NCI-H460 (cell line): ENCODE measurements around the gene TEX264. TPM values are rescaled to one million over a fixed set of nuclear protein-coding genes. Genes with fewer than 3 reads are reported as not detected.
"Not testable (repeated sequence)": the region's sequence is repeated elsewhere in the genome, so short reads cannot be mapped to it uniquely, and the experiment has no call there.

ENCODE experiments used
- DNase-seq: peaks from one replicate; pipeline ENCODE4 v3.0.0-alpha.2; 2016; ENCODE audit warnings: low read depth; ENCODE audit errors: extremely low read depth
- polyA plus RNA-seq: library from polyadenylated mRNA; depleted of rRNA; stranded (reverse); fragments of >200 nt; gene quantifications from 2 replicates; pipeline ENCODE4 v1.2.3, GENCODE V29; 2014; cell fraction: nucleus; rRNA removed
- total RNA-seq: library from RNA; depleted of rRNA; stranded (reverse); fragments of >200 nt; shearing (Covaris generic); gene quantifications from 2 replicates; pipeline ENCODE4 v1.2.3, GENCODE V29; 2014; rRNA removed

Gene TEX264, protein sequence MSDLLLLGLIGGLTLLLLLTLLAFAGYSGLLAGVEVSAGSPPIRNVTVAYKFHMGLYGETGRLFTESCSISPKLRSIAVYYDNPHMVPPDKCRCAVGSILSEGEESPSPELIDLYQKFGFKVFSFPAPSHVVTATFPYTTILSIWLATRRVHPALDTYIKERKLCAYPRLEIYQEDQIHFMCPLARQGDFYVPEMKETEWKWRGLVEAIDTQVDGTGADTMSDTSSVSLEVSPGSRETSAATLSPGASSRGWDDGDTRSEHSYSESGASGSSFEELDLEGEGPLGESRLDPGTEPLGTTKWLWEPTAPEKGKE
- total RNA-seq, result 24.7 and 33.1 TPM in 2 replicates
- 29.5 and 43.0 TPM in 2 replicates for polyA plus RNA-seq

DNA sequence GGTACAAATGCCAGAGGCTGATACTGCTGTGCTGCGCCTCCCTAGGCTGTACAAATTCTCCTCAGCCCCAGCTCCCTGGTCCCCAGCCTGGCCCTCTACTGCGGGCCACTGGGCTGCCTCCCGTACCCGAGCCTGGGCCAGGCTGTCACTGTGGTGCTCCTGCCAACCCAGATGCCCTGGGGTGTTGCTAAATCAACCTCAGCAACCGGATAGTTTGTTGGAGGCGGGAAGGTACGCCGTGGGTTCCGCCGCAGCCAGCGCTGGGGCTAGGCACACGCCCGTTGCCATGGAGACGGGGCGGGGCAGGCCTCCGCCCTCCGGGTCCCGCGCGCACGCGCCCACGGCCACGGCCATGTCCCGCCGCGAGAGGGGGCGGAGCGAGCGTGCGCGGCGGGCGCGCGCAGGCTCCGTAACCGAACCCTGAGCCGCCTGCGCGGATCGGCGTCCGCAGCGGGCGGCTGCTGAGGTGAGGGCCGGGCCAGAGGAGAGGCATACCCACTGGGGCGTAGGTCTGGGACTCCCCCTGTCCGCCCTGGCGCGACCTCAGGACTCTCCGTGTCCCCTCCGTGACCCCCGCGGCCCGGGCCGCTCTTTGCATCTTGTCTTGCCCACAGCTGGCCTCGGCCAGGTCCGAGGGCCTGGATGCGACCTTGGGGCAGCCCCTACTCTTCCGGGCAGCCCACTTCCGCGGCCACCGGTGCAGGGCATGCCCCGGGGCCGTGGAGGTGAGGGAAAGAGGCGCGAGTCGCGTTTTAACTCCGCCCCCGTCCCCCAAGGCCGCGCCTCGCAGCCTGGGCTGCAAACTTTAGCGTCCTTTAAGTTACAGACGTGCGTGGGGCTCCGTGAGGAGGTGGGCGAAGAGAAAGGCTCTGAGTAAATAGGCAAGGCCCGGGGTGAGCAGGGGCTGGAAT is at the start of gene TEX264:
TSS of gene TEX264 (plus strand) at position 430 of the 911 bp plus-strand sequence. CDS start 3,053 bp downstream, outside the sequence.
- DNase-seq, result peak; percentile 71

DNA sequence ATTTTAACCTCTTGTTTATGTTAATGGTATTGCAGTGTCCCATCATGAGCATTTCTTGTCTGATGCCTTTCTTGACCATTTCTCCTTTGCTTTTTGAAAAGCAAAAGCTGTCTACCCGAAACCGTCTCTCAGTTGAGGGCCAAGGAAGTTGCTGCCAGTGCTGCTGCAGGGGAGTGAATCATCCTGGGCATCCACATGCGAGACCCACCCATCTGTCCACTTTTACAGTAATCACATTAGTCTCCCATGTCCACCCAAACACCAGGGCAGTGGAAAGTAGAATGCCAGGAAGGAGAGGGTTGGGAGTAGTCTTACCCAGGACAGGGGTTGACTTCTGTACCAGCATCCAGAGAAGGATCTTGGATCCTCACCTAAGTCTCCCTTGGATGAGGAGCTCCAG is 48.6 kb upstream of the TEX264 start:
- no peak for DNase-seq

DNA sequence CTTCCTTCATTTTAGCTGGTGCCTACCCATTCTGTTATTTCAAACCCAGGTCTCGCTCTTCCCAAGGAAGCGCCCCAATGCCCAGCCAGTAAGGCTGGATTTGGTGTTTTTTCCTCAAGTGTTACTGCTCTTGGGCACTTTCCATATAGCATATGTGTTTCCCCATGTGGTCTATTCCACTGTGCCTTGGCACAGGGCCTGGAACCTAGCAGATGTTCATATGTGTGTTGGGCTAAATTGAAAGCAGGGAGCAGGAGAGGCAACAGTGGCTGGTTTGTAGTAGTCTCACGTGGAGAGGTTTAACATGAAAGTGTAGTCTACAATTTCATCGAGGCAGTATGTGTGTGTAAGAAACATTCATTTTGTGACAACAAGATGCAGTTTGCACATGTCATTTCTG is 48.2 kb upstream of the TEX264 start:
- DNase-seq, result no peak

DNA sequence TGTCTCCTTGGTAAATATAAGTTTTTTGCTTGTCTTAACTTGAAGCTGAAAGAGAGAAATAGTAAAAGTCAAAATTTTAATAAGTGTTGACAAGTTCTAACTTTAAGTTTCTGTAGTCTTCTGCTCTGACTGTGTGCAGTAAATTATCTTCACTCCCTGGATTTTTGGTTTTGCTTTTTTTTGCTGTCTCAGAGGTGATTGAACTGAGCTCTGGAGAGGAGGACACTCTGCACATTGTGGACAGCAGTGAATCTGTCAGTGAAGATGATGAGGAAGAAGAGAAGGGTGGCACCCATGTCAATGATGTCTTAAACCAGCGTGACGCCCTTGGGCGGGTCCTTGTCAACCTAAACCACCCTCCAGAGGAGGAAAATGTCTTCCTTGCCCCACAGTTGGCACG is 40.5 kb upstream of the TEX264 start:
- DNase-seq, result no peak

DNA sequence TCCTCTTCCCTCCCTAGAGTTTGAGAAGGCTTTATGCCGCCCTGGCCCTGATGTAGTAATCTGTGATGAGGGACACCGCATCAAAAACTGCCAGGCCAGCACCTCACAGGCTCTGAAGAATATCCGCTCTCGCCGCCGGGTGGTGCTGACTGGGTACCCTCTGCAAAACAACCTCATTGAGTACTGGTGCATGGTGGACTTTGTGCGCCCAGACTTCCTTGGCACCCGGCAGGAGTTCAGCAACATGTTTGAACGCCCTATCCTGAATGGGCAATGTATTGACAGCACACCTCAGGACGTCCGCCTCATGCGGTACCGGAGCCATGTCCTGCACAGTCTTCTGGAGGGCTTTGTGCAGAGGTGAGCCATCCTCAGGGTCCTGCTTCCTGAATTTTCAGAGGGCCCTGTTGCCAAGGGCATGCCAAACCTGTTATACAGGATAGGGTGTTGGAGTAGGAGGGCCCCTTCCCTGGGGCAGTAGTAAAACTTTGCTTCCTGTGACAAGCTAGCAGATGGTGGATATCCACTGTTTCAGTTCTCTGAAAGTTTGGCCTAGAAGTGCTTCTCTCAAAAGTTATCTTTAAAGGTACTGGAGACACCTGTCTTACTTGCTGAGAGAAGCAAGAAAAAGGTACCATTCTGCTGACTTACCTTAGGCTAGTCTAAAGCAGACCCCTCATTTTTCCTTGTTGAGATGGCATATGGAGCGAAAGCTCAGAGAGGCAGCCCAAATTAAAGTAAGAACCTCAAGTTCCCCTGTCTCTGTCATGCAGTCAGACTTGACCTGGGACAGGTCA is 33.7 kb upstream of the TEX264 start:
- no peak for DNase-seq

DNA sequence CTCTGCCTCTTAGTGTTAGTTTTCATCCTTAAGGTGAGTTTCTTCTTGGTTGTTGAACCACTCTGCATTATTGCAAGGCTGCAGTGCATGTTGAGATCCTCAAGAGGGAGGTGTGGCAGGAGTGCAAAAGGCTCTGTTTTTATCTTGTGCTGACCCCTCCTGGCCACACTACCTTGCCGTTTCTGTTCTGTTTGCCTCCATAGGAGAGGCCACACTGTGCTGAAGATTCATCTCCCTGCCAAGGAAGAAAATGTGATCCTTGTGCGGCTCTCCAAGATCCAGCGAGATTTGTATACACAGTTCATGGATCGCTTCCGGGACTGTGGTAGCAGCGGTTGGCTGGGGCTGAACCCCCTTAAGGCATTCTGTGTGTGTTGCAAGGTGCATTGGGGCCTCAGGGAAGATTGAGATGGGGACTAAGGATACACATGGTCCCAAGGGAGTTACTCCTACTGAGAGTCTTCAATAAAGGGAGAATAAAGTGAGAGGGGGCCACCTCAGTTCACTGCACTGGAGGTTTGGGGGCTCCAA is 33.0 kb upstream of the TEX264 start:
- DNase-seq, result peak; percentile 58

DNA sequence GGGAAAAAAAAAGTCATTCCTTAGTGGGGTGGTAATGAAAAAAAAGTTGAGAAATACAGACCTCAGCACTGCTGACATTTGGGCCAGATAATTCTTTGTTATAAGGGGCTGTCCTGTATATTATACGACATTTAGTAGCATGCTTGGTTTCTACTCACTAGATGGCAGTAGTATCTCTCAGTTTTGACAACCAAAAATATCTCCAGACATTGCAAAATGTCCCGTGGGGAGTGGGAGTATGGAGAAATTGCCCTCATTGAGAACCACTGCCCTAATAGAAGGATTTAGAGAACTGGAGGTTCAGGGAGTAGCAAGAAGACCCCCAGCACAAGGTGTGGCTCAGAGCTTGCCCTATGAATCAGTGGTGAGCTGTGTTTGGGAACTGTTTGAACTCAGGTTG is 28.6 kb upstream of the TEX264 start:
- DNase-seq, result no peak

DNA sequence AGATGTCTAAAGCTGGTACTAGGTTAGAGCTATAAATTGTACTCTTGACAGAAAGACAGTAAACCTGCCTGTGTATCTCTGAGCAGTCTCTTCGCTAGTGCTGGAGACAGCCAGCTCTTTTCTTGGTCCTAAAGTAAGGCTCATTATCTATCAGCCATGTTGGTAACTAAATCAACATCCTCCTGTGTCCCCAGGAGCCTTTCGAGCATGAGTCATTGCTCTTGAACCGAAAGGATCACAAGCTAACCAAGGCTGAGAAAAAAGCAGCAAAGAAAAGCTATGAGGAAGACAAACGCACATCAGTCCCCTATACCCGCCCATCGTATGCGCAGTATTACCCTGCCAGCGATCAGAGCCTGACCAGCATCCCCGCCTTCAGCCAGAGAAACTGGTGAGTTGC is 25.0 kb upstream of the TEX264 start:
- no peak for DNase-seq

DNA sequence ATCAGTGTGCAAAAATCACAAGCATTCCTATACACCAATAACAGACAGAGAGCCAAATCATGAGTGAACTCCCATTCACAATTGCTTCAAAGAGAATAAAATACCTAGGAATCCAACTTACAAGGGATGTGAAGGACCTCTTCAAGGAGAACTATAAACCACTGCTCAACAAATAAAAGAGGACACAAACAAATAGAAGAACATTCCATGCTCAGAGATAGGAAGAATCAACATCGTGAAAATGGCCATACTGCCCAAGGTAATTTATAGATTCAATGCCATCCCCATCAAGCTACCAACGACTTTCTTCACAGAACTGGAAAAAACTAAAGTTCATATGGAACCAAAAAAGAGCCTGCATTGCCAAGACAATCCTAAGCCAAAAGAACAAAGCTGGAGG is 18.9 kb upstream of the TEX264 start:
- DNase-seq, result not testable (repeated sequence)

DNA sequence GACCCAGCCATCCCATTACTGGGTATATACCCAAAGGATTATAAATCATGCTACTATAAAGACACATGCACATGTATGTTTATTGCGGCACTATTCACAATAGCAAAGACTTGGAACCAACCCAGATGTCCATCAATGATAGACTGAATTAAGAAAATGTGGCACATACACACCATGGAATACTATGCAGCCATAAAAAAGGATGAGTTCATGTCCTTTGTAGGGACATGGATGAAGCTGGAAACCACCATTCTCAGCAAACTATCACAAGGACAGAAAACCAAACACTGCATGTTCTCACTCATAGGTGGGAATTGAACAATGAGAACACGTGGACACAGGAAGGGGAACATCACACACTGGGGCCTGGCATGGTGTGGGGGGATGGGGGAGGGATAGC is 17.6 kb upstream of the TEX264 start:
- not testable (repeated sequence) for DNase-seq

DNA sequence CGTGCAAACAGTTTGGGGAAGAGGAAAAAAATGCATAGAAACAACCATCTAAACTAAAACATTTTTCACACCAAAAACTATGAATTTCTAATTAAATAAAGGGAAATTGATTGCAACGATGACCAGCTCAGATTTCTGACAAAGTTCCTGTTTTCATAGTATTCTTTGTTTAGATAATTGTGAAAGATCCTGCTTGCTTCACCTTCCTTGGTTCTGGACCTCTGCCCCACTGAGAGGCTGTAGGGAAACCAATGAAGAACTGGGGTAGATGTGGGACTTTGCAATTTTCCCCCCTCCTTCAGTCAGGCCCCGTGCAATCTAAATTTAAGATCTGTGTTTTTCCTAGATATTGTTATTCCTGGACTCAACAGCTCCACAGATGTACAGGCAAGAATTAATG is 13.8 kb upstream of the TEX264 start:
- DNase-seq, result no peak

DNA sequence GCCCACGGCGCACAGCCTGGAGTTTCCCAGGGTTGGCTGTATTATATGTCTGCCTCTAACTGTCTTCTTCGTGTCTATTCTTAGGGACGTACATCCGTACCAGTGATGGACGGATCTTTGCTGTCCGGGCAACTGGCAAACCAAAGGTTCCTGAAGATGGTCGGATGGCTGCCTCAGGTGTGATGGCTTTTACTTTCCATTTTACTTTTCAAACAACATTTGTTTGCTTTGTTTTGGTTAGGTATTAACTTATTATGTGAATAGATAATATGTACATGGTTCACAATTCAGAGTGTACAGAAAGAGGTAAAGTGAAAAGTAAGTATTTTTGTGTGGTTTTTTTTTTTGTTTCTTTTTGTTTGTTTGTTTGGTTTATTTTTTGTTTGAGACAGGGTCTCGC is 11.1 kb upstream of the TEX264 start:
- DNase-seq, result no peak

DNA sequence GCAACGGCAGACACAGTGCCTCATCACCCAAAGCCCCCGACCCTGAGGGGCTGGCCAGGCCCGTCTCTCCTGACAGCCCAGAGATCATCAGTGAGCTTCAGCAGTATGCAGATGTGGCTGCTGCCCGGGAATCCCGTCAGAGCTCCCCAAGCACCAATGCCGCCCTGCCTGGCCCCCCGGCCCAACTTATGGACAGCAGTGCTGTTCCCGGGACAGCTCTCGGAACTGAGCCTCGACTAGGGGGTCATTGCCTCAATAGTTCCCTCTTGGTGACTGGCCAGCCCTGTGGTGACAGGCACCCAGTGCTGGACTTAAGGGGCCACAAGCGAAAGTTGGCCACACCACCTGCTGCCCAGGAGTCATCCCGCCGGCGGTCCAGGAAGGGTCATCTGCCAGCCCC is 8.6 kb upstream of the TEX264 start:
- DNase-seq, result no peak

DNA sequence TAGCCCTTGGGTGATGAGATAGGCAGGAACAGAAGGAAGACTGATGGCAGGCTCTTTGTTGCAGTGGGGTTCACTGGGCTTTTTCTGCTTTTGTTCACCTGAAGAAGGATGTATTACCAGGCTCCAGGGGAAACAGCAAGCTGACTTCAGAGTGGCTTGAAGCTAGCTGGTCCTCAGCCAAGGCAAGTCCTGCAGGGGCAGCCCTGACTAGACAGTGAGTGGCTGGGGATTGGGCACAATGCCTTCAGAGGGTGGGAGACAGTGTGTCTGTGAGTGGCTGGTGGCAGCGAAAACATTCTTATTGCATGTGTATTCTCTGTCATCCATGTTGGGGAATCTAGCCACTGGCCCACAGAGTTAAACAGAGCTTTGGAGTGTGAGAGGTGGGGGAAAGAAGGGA is 2.3 kb upstream of the TEX264 start:
- DNase-seq, result no peak

DNA sequence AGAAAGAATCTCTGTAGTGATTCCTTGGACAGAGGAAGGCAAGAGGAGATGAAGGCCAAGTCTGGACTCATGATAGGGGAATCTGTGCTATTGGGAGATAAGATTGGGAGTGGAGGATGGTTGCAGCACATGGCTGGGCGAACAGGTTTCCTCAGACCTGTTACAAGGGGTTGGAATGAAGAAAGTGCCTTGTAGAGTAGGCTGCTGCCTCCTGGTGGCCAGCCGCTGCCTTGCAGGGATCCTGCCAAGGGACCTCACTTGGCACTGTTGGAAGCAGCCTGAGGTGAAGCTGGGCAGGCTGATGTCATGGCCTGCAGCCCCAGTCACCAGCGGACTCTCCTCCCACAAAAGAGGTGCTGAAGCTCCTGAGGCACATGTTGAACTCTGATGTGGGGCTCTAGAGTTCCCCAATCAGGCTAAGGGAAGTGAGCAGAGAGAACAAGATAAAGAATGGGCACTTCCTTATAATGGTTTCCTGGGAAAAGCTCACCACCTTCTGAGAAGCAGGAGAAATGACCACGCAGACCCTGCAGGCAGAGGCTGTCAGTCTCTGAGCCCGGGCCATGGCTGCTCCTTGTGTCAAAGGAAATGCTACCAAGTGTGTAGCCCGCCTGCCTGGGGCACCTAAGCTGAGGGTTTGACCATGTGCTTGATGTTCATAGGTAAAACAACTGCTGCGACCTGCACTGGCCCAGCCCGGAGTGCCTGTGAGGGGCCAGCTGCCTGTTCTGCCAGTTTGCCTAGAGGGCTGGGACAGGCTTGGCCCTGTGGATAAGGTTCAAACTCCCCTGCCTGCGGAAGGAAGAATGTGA is 1.6 kb upstream of the TEX264 start:
- DNase-seq, result peak; percentile 67

DNA sequence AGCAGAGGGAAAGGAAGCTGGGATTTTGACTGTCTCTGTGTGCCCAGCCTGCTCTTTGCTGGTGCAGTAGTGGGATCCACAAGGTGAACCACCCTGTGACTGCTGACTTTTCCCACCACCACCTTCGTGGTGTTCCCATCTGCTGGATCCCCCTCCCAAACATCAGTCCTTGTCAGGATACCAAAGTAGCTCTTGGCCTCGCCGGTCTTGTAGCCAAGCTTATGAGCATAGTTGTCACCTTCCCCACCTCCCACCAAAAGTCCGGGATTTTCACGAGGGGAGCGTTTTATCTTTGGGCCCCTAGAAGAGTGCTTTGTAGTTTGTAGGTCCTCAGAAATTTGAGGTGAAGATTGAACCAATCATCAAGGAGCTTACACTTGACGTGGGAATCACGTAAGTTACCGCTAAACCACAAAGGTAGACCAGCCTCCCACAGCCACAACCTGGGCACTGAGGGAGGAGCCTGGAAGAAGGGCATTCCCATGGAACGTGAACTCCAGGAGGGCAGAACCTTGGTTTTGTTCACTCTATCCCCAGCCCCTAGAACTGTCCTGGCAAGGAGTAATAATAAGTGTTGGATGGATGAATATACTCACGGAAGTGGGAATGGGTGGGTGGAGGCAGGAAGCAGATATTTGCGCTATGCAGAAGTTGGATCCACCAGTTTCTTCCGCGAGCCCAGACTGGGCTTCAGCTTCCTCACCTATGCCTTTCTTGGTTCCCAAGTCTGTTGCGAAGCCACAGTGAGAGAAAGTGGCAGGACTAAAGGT is 814 bp upstream of the TEX264 start:
- no peak for DNase-seq

DNA sequence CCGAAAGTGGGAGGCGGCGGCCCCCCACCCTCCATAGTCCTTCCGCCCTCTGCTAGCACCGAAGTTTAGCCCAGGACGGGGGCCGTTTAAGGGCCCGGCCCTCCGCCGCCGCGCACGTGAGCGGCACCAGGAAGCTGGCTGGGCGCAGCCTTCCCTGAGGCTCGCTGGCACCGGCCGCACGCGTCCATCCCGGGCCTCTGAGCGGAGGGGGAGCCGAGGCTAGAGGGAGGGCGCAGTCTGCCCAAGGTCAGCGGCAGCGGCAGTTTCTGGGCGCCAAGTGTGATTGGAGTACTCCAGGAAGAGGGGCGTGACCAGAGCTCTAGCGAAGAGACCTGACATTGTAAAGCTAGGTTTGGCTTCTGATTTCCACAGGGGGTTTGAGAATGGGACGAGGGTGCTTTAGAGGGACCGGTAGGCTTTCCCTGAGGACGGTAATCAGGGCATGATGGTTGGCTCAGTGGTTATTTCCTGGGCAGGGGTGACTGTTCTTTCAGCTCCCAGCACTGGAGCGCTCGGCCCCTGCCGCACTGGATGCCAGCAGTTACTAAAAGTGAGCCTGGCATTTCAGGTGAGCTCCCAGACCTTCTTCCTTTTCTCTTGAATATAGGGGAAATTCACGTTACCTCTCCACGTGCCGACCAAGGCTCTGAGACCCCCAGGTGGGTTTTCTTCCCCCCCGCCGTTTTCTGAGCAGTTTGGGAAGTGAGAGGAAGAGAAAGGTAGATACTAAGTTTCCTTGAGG is 853 bp downstream of the TEX264 start:
- DNase-seq, result peak; percentile 31

DNA sequence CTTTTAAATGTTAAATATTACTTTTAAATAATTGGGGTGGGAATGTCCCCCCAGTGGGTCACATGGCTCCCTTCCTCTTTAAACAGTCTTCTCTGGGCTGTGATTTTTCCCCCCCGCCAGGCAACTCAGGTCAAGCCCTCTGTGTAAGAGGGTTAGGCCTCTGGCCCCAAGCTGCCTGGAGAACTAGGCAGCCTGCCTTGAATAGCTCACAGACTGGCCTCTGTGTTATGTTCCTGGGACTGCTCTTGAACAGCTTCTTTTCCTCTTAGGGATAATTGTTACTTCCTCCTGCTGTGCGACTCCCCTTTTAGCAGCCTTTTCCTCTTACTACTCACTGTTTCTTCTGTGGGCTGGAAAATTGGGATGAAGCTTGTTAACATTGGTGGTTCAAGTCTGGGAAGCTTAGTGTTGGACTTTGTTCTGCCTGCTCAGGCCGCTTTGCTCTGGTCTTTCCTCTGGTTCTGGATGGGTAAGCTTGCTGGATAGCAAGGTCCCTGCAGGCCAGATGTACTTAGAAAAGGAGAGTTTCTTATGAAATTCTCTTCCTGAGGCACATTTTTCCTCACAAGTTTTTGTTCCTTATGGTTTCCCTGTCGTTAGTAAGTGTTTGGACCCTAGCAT is 2.2 kb downstream of the TEX264 start:
- DNase-seq, result no peak
